ENCODE data around the gene FBXW11. TPM values are rescaled to one million over a fixed set of nuclear protein-coding genes. Genes with fewer than 3 reads are reported as not detected.

Gene FBXW11
- total RNA-seq, 1 experiment from 2014 or later = 52.0 TPM

DNA sequence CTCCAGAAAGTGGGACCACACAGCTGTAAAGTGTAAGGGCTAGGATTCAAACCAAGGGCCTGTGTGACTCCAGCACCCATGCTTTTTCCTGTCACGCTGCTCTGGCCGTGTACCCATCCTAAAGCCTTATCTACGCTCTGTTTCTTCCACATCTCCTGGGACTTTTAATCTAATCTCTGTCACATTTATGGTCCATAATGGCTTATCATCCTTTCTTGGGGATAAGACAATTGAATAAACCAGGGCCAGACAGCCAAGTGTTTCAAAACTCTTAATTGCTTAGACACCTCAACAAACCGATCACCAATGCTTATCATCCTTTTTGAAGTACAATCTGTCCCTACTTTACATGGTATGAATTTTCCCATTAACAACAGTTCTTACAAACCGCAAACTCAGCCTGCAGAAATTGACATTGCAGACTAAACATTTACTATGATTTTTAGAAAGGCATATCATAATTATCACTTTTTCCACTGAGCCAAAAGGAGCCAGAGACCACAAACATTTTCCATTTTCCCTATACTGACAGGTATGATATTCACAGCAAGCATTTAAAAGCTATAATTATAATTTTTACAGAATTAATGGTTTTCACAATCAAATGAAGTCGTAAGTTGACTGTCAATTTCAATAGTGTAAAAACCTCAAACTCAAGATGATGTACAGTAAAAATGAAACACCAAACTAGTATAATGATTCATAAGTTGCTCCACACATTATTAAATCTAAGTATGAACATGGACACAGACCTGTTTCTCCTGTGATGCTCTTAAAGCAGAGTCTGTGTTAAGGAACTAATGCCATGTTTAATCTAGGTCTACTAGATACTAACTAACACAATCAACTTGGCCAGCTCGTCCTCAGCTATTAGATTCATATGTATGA, 99.5 kb downstream of the FBXW11 start (continued):
- no peak for TF ChIP-seq ZFX (IDR thresholded peaks at IDR 0.05)

DNA sequence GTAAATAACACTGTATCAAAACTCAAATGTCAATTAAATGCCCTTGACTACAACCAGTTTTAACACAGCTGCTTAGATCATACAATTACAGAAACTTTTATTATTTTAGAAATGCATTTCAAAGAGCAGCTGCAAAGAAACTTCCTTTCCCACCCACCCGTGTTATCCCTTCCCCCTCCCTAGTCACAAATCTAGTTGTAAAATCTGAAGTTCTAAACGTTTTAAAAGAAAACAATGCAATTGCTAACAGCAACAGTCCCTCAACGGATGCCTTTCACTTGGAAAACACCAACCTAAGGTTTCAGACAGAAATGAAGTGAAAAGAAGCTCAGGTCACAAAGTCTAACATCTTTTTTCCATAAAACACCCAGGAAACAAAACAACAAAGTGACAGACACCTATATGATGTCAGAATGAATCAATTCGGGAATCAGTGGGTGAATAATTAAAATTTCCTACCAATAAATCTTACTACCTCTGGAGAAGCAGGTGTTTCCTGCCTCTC, 100.3 kb downstream of the FBXW11 start:
- no TSS peak for BruUV-seq (replicated peaks)

More for the DNA sequence above, 100.3 kb downstream of the FBXW11 start:
- no peak overlapping the region for H3K4me2 ChIP-seq (ENCODE audit: low read length)
- no peaks in the 10 kb centered on the region for H3K27me3 ChIP-seq (ENCODE audit: insufficient read depth, low read length)
- intact Hi-C loops (cut with micrococcal nuclease) = loop anchor here (5.0 to 10.0 kb wide), 2 partner anchors 539 to 1161 kb away; no protein-coding TSS in a partner anchor
- ATAC-seq (no peak), DNase-seq (ENCODE audit: low read depth, low spot score) (no peak)
- RAD21 ChIA-PET (ENCODE audit: low non-redundant PET in 1 of 2, low total read pairs in 2 of 2, uncharacterized antibody in 2 of 2, unreplicated experiment in 2 of 2) = no interaction called here
- H3K9me3 ChIP-seq (ENCODE audit: control insufficient read depth in 1 of 2, insufficient read depth in 1 of 2, low read depth in 1 of 2, low read length in 2 of 2) = no peaks in the 10 kb centered on the region
- peaks cover 59% of the 10 kb centered on the region for H3K79me2 ChIP-seq (ENCODE audit: insufficient read depth, low read length)
- H3K4me3 ChIP-seq (replicated peaks in 1 of 2; ENCODE audit: low read depth in 1 of 2, low read length in 2 of 2) = no peak overlapping the region
- H3K9me2 ChIP-seq (ENCODE audit: insufficient read depth) = no peaks in the 10 kb centered on the region
- H3K27ac ChIP-seq (ENCODE audit: low read depth, low read length) = no peak overlapping the region
- no peaks in the 10 kb centered on the region; a peak in 1 of 4 replicates for H3K36me3 ChIP-seq (ENCODE audit: control insufficient read depth in 1 of 2, insufficient read depth in 2 of 2, low read length in 2 of 2)
- no peaks in the 10 kb centered on the region for H3K4me1 ChIP-seq (ENCODE audit: control insufficient read depth in 1 of 2, insufficient read depth in 2 of 2, low read length in 2 of 2)
- no peaks in the 10 kb centered on the region for H4K20me1 ChIP-seq (ENCODE audit: insufficient read depth)
- no peak overlapping the region for H2AFZ ChIP-seq (ENCODE audit: low read depth, low read length, poor library complexity, severe bottlenecking)
- TF ChIP-seq EGR1 (IDR thresholded peaks at IDR 0.05; ENCODE audit: low read depth) (no peak), SP1 (IDR thresholded peaks at IDR 0.05; ENCODE audit: low read depth) (no peak), CBX3 (IDR thresholded peaks at IDR 0.05; ENCODE audit: low read depth) (no peak), ZNF274 (IDR thresholded peaks at IDR 0.05; ENCODE audit: low read depth, low read length) (no peak), POLR2A (IDR thresholded peaks at IDR 0.05; ENCODE audit: borderline replicate concordance, extremely low read depth, insufficient read depth, insufficient read length) (no peak), CEBPB (IDR thresholded peaks at IDR 0.05; ENCODE audit: low read depth) (no peak), FOSL1 (IDR thresholded peaks at IDR 0.05; ENCODE audit: low read depth) (no peak), POLR2AphosphoS5 (IDR thresholded peaks at IDR 0.05; ENCODE audit: low read depth, low read length) (no peak), EZH2phosphoT487 (IDR thresholded peaks at IDR 0.05; ENCODE audit: borderline replicate concordance) (no peak)
- TF ChIP-seq, protein P1, sequence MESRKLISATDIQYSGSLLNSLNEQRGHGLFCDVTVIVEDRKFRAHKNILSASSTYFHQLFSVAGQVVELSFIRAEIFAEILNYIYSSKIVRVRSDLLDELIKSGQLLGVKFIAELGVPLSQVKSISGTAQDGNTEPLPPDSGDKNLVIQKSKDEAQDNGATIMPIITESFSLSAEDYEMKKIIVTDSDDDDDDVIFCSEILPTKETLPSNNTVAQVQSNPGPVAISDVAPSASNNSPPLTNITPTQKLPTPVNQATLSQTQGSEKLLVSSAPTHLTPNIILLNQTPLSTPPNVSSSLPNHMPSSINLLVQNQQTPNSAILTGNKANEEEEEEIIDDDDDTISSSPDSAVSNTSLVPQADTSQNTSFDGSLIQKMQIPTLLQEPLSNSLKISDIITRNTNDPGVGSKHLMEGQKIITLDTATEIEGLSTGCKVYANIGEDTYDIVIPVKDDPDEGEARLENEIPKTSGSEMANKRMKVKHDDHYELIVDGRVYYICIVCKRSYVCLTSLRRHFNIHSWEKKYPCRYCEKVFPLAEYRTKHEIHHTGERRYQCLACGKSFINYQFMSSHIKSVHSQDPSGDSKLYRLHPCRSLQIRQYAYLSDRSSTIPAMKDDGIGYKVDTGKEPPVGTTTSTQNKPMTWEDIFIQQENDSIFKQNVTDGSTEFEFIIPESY (IDR thresholded peaks at IDR 0.05; ENCODE audit: extremely low read depth, insufficient replicate concordance, low read length) = no peak
- TF ChIP-seq, protein P2, sequence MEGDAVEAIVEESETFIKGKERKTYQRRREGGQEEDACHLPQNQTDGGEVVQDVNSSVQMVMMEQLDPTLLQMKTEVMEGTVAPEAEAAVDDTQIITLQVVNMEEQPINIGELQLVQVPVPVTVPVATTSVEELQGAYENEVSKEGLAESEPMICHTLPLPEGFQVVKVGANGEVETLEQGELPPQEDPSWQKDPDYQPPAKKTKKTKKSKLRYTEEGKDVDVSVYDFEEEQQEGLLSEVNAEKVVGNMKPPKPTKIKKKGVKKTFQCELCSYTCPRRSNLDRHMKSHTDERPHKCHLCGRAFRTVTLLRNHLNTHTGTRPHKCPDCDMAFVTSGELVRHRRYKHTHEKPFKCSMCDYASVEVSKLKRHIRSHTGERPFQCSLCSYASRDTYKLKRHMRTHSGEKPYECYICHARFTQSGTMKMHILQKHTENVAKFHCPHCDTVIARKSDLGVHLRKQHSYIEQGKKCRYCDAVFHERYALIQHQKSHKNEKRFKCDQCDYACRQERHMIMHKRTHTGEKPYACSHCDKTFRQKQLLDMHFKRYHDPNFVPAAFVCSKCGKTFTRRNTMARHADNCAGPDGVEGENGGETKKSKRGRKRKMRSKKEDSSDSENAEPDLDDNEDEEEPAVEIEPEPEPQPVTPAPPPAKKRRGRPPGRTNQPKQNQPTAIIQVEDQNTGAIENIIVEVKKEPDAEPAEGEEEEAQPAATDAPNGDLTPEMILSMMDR (IDR thresholded peaks at IDR 0.05 in 2 of 3, conservative IDR thresholded peaks at IDR 0.05 in 1 of 3; ENCODE audit: borderline replicate concordance in 1 of 3, insufficient read depth in 1 of 3, low read depth in 2 of 3, low read length in 2 of 3) = no peak
- TF ChIP-seq, protein P3, sequence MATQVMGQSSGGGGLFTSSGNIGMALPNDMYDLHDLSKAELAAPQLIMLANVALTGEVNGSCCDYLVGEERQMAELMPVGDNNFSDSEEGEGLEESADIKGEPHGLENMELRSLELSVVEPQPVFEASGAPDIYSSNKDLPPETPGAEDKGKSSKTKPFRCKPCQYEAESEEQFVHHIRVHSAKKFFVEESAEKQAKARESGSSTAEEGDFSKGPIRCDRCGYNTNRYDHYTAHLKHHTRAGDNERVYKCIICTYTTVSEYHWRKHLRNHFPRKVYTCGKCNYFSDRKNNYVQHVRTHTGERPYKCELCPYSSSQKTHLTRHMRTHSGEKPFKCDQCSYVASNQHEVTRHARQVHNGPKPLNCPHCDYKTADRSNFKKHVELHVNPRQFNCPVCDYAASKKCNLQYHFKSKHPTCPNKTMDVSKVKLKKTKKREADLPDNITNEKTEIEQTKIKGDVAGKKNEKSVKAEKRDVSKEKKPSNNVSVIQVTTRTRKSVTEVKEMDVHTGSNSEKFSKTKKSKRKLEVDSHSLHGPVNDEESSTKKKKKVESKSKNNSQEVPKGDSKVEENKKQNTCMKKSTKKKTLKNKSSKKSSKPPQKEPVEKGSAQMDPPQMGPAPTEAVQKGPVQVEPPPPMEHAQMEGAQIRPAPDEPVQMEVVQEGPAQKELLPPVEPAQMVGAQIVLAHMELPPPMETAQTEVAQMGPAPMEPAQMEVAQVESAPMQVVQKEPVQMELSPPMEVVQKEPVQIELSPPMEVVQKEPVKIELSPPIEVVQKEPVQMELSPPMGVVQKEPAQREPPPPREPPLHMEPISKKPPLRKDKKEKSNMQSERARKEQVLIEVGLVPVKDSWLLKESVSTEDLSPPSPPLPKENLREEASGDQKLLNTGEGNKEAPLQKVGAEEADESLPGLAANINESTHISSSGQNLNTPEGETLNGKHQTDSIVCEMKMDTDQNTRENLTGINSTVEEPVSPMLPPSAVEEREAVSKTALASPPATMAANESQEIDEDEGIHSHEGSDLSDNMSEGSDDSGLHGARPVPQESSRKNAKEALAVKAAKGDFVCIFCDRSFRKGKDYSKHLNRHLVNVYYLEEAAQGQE (IDR thresholded peaks at IDR 0.05; ENCODE audit: low read depth) = no peak
- TF ChIP-seq, protein P4, sequence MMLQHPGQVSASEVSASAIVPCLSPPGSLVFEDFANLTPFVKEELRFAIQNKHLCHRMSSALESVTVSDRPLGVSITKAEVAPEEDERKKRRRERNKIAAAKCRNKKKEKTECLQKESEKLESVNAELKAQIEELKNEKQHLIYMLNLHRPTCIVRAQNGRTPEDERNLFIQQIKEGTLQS (IDR thresholded peaks at IDR 0.05) = no peak
- TF ChIP-seq, protein P5, sequence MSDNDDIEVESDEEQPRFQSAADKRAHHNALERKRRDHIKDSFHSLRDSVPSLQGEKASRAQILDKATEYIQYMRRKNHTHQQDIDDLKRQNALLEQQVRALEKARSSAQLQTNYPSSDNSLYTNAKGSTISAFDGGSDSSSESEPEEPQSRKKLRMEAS (IDR thresholded peaks at IDR 0.05) = no peak
- H3K9ac ChIP-seq (ENCODE audit: low read length) = no peak overlapping the region
- CTCF ChIA-PET = interaction anchor here (1.2 to 1.4 kb wide), 2 partner anchors 282 to 487 kb away, joined by 3 read pairs; partner anchors contain the start of gene STK10
- POLR2A ChIA-PET = no interaction called here
